GM08714 (cell line): Measurements from ENCODE around the gene GIGYF2.
"Not testable (repeated sequence)": the region's sequence is repeated elsewhere in the genome, so short reads cannot be mapped to it uniquely, and the experiment has no call there.

Source experiments
- H3K4me3 ChIP-seq: fragments of 200-500 bp; sonication (Bioruptor generic); 2 replicates; pipeline ENCODE4 v1.5.1; 2014; ENCODE audit warnings: mild to moderate bottlenecking, low read length, inconsistent platforms
- ZNF274 ChIP-seq: IDR thresholded peaks from 2 replicates; pipeline ENCODE4 v1.6.1; 2012; ENCODE audit warnings: mild to moderate bottlenecking, low read depth, low read length

GIGYF2 gene

DNA sequence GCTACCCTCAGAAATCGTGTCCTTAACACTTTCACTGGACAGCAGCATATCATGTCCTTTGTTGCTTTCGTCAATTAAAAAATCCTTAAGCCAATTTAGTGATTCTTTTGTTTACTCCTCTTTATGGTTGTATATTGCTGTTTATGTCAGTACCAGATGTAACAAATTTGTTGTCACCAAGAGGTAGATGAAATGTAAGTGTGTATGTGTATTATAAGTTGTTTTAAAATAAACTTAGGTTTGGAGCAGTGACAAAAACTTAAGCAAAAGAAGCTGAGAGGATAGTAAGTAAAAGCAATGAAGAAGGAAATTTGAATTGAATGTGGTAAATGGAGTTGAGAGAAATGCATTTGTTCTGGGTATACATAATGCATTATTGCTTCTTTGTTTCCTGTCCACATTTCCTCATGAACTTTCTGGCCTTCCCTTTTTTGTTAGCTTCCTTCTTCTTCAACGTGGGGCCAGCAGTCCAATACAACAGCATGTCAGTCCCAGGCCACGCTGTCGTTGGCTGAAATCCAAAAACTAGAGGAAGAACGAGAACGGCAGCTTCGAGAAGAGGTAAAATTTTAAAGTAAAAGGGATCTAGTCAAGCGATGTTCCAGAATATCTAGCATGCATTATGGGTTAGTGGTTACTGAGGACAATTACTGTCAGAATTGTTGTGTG is 142.4 kb downstream of the GIGYF2 start:
- no peak for TF ChIP-seq ZNF274
- H3K4me3 ChIP-seq: no peak overlapping the region

- H3K4me3 ChIP-seq: no peak overlapping the region
- TF ChIP-seq ZNF274: no peak
These were observed 145.6 kb downstream of the GIGYF2 start for GRCh38 chr2:232842689-232843088.

GRCh38 chr2:232843834-232844233 is 146.7 kb downstream of the GIGYF2 start:
- no peak overlapping the region for H3K4me3 ChIP-seq
- no peak for TF ChIP-seq ZNF274

DNA sequence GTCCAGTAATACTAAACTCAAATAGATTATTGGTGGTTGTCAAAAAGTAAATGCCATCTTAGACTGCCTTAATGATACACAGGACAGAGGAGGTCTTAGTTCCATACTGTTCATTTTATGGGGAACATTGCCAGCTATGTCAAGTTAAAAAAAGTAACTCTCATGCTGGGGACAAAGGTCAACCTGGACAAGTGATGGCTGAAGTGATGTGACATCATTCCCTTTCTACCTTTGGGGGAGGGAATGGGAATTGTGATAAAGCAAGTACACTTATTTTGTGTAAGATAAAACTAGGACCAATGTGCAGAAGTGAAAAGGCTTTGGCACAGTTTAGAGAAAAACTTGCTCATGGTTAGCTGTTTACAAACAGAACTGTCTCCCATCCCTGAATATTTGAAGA is 148.9 kb downstream of the GIGYF2 start:
- no peak for TF ChIP-seq ZNF274
- no peak overlapping the region for H3K4me3 ChIP-seq

- no peak for TF ChIP-seq ZNF274
- no peak overlapping the region for H3K4me3 ChIP-seq
These were observed 152.9 kb downstream of the GIGYF2 start for GRCh38 chr2:232850039-232850438.

DNA sequence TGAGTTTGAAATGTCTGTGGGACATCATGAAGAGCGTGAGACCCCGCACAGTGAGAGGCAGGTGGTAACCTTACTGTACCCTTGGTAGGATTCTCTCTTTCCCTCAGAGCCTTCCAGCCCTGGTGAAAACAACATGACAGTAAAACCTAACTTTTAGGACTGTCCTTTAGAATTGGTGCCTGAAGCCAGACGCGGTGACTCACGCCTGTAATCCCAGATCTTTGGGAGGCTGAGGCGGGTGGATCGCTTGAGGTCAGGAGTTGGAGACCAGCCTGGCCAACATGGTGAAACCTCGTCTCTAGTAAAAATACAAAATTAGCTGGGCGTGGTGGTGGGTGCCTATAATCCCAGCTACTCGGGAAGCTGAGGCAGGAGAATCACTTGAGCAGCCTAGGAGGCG is 154.9 kb downstream of the GIGYF2 start:
- not testable (repeated sequence) for H3K4me3 ChIP-seq

GRCh38 chr2:232852676-232853075 is 155.5 kb downstream of the GIGYF2 start:
- no peak for TF ChIP-seq ZNF274
- no peak overlapping the region for H3K4me3 ChIP-seq

DNA sequence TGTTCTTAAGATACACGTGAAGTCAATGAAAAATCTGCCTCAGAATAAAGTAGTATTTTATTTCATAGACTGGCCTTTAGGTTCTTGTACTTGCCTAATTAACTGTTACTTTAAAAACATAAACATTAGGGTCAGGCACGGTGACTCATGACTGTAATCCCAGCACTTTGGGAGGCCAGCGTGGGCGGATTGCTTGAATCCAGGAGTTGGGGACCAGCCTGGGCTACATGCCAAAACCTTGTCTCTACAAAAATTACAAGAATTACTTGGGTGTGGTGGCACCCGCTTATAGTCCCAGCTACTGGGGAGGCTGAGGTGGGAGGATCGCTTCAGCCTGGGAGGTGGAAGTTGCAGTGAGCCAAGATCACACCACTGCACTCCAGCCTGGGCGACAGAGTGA is 157.0 kb downstream of the GIGYF2 start:
- TF ChIP-seq ZNF274: no peak
- H3K4me3 ChIP-seq: no peak overlapping the region

DNA sequence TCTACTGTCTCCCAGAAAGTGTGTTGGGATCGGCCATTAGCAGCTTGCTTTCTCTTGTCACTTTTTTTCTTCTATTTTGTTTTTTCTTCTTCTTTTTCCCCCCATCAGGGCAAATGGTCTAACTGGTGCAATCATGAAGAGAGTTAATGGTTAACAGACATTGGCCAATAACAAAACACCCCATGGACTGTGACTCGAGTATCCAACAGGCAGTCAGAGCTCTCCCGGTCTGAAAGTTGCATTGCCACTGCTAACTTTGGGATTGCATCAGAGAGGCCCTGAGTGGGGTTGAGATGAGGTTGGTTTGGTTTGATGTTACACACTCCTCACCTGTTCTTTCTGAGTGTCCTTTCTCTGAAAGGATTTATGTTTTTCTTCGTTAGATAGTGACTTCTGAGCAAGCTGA is 160.0 kb downstream of the GIGYF2 start:
- H3K4me3 ChIP-seq: no peak overlapping the region
- no peak for TF ChIP-seq ZNF274

DNA sequence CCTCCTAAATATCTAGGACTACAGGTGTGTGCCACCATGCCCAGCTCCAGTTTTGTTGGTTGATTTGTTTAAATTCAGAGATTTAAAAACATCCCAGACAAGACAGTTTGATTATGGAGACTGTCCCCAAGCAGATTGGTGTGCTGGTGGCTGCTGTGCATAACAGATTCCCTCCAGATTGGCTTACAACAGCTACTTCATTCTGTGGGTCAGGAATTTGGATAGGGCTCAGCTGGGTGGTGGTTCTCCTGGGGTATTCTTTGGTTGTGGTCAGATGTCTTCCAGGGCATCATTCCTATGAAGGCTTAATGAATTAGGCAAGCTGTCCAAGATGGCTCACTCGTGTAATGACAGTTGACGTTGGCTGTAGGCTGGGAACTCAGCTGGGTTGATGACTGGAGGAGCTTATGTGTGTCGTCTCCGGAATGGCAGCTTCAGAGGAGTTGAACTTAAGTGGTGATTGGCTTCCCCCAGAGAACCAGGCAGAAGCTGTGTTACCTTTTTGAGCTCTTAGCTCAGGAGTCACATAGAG is 162.3 kb downstream of the GIGYF2 start:
- TF ChIP-seq ZNF274: no peak
- H3K4me3 ChIP-seq: no peak overlapping the region

DNA sequence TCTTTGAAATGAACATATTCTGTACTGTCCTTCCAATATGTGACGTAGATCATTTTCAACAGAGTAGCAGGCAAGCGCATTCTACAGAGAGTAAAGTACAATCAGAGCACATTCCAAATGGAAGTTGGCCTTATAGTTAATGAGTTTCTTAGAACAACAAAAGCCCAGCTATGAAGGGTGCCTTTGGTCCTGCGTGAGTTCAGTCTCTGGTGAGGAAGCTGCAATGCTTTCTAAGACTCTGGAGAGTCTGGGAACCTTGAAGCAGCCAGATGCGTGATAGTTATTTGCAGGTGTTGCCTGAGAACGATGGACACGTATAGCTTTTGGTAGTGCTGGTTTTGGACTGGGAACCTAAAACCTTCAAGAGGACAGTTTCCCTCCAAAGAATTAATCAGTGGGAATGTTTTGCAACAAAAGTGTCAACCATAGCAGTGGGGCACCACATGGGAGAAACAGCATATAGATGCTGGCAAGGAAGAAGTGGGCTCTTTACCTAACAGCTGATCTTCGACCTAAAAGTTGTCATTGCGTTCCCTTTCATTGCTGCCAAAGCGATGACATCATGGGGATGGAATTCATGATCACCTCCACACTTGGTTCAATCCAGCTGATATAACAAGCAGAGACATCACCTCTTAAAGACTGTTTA is 163.6 kb downstream of the GIGYF2 start:
- no peak overlapping the region for H3K4me3 ChIP-seq
- TF ChIP-seq ZNF274: no peak

DNA sequence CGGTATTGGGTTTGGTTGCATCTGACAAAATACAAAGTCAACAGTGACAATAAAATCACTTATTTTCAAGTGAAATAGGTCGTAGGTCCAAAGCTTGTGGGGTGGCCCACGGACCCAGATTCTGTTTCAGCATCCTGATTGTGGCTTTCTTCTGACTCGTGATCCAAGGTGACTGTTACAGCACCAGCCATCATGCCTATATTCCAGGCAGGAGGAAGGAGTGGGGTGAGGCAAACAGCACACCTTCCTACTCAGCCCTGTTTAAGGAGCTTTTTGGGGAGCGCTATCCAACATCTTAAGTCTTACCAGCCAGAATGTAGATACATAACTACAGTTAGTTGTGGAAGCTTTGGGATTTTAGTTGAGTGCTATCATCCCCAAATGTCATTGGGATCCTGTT is 164.2 kb downstream of the GIGYF2 start:
- H3K4me3 ChIP-seq: no peak overlapping the region
- TF ChIP-seq ZNF274: no peak

DNA sequence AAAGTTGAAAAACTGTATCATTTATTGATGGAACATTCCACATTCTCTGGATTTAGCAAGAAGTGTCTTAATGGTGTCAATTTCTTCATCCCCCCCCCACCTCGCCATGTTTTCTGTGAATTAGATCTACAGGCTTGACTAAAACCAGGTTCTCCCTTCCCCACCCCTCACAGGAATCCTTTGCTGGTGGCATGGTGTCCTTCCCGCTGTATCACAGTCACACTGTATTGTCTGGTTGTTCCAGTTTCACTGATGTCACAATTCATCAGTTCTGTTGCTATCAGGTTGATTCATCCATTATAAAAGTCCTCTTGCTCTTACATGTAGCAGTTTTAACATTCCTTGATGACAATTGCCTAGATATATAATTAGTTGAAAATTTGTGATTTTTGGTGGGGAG is 166.9 kb downstream of the GIGYF2 start:
- no peak overlapping the region for H3K4me3 ChIP-seq
- TF ChIP-seq ZNF274: no peak

- TF ChIP-seq ZNF274: no peak
- no peak overlapping the region for H3K4me3 ChIP-seq
These were observed 168.0 kb downstream of the GIGYF2 start for GRCh38 chr2:232865165-232865564.

DNA sequence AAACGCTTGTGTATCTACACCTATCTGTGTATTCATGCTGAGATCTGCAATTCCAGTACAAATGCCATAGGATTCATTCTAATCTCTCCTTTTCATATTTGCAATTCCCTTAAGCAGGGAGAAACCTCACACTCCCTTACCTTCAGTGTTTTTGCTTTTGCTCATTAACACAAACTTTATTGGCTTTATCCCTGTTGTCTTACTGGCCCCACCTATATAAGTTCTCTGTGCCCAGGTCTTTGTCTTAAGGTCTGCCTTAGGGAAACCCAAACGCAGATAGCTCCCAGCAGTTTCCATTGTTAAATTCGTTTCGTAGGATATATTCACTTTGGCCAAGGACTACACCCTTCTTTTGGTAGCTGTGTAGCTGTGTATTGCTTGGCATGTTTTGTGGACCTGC is 169.0 kb downstream of the GIGYF2 start:
- TF ChIP-seq ZNF274: no peak
- no peak overlapping the region for H3K4me3 ChIP-seq

DNA sequence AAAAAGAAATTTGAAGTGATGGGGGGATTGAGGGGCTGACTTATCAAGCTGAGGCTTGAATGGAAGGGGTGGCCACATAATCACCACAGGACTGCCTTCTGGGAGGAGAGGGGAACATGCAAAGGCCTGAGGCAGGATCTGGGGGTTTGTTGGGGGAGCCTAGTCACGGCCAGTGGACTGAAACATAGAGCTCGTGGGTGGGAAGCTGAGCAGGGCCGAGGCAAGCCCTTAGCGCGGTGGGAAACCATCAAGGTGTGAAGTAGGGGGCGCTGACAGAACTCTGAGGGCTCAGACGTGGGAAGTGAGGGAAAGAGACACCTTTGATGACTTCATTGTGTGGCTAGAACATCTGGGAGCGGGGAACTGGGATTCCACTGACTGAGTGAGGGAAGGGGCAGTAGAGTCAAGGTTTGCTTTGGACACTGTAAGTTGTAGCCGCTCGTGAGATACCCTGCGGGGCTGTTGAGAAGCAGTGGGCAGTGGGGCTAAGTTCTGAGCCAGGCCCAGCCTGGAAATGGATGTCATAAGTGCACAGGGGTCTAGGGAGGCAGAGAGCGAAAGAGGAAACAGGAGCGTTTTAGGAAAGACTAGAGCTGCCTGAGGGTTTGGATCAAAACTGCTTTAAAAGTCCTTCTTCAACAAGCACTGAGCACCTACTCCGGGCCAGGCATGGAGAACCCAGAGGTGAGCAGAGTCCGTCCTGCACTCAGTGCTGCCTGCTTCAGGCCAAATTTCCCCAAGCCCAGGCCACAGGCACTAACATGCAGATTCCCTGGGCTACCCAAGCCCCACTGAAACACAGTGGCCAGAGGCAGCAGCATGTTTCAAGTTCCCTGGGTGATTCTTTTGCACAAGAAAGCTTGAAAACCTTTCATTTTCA is 172.2 kb downstream of the GIGYF2 start:
- no peak for TF ChIP-seq ZNF274
- no peak overlapping the region for H3K4me3 ChIP-seq
